ENCODE data around the gene DISP3.

The DISP3 gene

DNA sequence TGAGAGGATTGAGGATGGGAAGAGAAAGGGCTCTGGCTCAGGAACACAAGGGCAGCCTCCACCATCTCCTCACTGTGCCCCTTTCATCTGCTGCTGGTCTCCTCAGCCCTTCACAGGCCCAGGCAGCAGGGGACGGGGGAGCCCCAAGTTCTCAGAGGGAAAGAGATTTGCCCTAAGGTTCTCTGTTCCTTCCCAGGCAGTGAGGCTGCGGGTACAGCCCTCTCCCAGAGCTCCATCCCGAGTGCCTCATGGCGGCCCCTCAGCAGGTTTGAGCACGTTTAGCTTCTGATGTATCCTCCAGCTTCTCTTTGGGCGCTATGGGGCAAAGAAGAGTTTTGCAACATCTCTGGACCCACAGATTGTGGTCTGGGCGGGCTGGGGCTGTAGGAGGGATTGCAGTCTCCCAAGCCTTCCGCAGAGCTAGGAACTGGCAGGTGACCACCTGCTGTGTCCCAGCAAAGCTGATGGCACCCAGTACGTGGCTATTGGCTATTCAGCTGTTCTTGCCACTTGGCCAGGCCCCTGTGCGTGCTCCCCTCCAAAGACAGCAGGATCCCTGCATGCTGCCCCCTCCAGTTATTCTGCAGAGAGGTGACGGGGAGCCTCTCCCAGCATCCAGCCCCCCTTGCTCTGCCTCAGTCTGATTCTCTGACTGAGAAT, 10.1 kb downstream of the DISP3 start:
- DNase-seq = no peak

DNA sequence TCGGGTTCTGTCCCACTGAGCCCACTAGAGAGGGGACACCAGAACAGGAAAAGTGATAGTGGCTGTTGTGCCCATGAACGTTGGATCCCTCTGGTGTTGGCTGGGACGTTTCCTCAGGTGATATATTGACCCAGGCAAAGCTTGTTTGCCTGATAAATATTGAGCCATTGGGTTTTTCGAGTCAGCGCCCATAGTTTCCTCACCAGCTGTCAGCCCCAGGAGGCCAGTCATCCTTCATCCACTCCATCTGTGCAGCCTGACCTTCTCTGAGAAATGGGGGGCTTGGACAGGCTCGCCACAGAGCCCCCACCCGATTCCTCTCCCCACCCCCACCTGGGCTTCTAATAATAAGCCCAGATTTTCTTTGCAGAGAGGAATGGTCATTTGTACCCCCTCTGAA, 13.3 kb downstream of the DISP3 start:
- no peak for DNase-seq

DNA sequence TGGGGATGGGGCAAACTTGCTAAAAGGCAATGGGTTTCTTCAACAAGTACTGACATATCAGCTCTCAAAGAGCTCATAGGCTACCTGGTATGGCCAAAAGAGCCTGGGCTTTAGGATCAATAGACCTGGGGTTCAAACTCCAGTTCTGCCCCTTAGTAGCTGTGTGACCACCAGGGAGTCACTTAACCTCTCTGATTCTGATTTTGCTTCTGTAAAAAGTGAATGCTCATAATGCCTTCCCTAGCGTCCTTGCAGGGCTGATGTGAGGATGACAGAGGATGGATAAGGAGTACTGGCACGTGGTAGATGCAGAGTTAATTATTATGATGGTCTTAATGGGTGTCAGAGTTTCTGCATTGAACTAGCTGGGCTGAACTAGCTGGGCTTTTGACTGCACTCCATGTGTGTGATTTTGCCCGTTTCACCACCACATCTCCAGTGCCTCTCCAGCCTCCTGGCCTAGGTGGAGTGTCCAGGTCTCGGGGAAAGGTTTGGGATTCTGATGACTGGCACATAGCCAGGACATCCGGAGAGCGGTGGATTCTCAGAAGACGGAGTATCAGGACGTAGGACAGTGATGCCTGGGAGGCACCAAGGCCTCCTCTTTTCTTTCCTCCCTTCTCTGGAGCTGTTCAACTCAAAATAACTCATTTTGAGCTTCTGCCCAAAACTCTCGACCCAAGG, 15.2 kb downstream of the DISP3 start:
- DNase-seq = no peak

DNA sequence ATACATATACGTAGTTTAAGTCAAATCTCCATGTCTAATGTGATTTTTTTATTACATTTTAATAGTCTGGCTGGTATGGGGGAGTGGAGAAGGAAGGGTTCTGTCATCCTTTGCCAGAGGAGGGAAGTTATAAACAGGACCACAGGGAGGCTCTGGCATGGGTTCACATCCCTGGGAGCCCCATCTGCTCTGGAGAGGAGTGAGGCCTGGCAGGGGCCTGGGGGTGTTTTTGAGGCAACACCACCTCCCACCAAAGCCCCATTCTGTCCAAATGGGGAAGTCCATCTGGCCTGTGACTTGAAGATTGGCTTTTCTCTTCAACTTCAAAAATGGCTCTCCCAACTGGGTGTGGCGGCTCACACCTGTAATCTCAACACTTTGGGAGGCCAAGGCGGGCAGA, 15.8 kb downstream of the DISP3 start:
- DNase-seq = no peak

DNA sequence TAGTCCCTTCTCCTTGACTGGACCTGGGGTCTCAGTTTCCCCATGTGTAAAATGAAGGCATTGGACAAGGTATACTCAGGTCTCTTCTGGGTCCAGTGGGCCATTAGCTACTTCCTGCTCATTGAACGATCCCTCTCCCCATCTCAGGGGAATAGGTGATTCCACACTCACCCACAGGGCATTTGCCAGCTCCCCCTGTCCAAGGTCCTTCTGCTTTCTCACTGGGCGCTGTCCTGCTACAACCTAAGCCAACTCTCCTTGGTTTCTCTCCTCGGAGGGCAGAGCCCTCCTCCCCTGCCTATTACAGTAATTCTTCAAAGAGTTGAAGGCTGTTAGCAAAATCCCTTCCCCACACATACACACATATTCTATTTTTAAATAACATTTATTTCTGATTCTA, 16.6 kb downstream of the DISP3 start:
- DNase-seq = no peak

DNA sequence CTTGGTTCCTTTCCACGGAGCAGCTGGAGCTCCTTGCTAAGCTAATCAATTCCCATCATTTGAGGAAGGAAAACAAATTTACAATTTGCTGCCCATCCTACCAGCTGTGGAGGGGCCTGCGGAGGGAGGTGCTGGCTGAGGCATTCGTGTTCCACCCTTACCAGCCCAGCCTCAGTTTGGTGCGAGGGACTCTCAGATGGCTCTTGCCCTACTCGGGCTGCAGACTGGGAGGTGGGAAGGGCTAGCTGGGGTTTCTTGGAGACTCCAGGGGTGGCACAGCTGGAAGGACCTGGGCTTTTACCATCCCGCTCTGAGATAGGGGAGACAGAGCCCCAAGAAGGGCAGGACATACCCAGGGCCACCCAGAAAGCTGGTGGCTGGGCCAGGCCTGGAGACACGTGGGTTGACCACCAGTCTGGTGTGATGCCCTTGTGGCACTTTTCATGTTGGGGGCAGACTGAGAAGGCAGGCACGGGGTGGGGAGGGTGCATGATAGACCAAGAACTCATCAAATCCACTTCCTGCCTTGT, 17.7 kb downstream of the DISP3 start:
- no peak for DNase-seq

DNA sequence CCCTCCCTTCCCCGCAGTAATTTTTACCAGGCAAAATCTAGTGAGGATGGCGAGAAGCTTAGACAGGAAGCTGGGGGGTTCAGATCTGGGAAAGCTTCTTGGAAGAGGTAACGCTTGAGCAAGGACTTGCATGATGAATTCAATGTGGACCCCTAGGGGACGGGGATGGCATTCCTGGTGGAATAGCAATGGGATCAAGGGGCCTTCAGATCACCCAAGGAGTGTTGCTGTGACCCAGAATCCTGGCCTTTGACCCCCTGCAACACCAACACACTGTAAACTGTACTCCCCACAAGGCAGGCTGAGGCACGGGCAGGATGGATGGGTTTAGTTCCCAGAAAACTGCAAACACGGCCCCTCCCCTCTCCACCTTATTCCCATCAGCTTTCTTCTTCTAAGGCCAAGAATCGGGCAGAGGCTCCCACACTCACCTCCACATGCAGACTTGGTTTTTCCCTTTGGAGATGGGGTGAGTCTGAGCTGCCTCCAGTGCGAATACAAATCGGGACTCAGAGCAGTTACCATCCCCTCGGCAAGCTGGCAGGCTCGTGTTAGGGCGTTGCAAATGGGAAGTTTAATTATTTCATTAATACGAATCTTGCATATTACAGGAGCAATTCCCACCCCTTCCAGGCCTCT, 20.1 kb downstream of the DISP3 start:
- no peak for DNase-seq

DNA sequence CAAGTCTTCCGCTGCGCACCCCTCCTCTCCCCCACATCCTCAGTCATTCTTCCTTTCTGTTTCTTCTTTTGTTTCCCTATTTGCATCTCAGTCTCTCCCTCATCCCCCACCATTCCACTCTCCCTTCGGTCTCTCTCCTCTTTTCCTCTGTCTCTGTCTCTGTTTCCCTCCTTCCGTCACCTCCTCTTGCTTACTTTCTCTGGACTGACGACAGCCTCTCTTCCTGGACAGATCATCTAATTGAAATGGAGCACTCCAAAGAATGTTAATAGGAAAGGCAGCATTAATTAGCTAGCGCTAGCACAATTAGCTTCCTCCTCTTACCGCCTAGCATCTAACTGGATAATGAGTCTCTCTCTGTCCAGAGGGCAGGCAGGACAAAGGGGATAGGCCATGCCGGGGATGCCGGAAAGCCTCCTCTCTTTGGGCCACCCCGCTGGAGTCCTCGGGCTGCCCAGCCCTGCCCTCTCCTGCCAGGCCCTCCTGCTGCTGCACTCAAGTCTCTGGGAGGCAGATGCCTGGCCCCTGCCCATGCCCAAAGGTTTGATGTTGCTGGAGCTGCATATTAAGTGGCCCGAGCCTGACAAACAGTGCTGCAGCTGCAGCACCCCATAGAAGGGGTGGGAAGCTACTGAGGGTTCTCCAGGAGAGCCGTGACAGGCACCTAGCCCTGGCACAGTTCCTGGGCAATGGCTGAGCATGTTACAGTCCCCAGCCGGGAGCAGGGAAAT, 20.8 kb downstream of the DISP3 start:
- no peak for DNase-seq

DNA sequence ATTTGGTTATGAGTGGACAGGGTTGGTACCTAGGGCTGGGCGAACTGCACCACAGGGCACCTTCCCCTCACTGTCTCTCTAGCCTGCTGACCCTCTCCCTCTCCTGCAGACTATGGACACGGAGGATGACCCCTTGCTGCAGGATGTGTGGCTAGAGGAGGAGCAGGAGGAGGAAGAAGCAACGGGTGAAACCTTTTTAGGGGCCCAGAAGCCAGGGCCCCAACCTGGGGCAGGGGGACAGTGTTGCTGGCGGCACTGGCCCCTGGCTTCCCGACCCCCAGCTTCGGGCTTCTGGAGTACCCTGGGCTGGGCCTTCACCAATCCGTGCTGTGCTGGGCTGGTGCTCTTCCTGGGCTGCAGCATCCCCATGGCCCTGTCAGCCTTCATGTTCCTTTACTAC, 21.9 kb downstream of the DISP3 start:
- DNase-seq = no peak

DNA sequence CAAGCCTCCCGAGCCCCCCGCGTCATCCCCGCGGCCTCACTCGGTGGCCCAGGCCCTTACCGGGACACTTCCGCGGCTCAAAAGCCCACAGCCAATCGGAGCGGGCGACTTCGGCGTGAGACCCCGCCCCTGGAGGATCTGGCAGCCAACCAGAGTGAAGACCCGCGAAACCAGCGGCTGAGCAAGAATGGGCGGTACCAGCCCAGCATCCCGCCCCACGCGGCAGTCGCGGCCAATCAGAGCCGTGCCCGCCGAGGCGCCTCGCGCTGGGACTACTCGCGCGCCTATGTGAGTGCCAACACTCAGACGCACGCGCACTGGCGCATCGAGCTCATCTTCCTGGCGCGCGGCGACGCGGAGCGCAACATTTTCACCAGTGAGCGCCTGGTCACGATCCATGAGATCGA, 22.5 kb downstream of the DISP3 start:
- no peak for DNase-seq

DNA sequence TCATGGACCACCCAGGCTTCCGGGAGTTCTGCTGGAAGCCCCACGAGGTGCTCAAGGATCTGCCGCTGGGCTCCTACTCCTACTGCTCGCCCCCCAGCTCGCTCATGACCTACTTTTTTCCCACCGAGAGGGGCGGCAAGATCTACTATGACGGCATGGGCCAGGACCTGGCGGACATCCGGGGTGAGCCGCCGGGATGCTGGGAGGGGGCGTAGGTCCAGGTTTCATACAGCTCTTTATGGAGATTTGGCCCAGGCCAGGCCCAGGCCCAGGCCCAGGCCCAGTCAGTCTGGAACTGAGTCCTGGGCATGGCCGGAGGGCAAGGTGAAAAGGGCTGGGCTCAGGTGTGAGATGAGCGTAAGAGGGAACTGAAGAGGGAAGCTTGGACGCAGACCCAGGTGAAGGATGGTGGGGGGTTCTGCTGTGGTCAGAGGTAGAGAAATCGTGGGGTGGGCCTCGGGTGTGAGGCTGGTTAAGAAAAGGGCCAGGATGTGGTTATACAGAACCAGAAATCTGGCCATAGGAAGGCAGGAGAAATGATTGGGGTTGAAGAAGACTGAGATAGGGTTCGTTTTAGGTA, 23.0 kb downstream of the DISP3 start:
- DNase-seq = no peak

DNA sequence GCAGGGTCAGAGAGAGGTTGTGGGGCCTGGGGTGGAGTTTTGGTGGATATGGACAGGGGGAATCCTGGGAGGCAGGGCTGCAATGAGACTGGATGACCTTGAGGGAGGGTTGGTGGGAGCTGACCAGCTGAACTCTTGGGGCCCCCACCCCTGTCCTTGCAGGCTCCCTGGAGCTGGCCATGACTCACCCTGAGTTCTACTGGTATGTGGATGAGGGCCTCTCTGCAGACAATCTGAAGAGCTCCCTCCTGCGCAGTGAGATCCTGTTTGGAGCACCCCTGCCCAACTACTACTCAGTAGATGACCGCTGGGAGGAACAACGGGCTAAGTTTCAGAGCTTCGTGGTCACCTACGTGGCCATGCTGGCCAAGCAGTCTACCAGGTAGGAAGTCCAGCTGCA, 23.6 kb downstream of the DISP3 start:
- DNase-seq = no peak

DNA sequence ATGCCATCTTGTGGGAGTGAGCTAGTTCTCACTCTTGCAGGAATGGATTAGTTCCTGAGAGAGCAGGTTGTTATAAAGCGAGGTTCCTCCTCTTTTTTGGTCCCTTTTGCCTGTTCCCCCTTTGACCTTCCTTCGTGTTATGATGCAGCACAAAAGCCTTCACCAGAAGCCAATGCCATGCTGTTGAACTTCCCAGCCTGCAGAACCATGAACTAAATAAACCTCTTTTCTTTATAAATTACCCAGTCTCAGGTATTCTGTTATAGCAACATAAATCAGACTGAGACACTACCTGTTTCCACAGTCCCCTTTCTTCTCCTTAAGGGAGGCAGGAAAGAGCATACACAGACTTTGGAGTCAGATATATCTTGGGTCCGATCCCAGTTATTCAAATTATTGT, 25.6 kb downstream of the DISP3 start:
- DNase-seq = no peak

DNA sequence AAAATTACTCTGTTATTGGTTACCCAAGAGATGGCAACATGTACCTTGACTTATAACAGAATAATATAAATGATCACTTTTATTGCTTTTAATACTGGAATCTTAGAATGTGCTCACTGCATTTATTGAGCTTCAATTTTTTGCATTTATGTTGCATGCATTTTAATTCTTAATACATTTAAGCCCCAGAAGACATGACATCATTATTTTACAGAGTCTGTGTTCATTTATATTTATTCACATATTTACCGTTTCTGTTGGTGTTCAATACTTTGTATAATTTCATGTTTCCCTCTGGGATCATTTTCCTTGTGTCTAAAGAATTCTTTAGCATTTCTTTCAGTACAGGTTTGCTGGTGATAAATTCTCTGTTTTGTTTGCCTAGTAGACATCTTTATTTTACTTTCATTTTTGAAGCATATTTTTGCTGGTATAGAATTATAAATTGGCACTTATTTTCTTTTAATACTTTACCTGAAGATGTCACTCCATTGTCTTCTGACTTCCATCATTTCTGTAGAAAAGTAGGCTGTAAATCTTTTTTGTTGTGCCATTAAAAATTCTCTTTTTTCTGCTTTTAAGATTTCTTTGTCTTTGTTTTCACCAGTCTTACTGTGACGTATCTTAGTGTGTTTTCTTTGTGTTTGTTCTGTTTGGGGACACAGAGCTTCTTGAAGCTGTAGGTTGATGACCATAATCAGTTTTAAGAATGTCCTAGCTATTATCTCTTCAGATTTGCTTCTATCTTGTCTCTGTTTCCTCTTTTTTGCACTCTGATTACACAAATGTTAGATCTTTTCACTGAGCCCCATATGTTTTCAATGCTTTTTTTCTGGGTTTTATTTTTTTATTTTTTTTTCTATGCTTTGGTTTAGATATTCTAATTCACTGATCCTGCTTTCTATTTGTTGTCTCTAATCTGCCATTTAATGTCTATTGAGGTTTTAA, 26.9 kb downstream of the DISP3 start:
- DNase-seq = no peak

DNA sequence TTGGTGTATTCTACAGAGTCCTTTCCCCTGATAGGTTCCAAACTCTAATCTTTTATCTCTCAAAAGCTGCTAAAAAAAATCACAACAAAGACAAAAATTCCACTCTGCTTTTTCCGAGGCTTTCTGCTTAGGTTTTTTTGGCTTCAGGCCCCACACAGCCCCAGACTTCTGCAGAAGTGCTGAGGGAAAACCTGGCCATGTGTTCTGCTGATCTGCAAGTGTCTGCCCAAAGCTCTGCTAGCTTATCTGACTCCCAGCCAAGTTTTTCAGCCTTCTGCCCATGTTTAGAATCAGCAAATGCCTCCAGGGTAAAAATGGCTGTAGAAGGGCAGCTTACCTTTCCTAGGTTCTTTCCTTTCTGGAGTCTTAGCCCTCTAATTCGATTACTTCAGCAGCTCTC, 28.4 kb downstream of the DISP3 start:
- DNase-seq = no peak

DNA sequence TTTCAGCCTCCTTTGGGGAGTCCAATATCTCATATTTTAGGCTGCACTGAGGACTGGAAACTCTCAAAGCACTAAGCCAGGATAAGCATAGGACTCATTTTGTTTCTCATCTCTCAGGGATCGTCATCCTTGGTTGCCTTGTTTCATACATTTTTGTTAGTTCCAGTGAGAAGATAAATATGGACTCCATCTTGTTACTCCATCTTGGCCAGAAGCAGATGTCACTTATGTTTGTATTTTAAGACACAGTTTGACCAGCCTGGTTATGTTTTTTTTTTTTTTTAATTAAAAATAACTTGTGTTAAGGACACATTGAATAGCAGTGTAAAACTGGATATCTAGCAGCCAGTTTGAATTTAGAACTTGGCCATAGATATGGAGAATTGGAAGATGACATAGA, 34.7 kb downstream of the DISP3 start:
- no peak for DNase-seq

DNA sequence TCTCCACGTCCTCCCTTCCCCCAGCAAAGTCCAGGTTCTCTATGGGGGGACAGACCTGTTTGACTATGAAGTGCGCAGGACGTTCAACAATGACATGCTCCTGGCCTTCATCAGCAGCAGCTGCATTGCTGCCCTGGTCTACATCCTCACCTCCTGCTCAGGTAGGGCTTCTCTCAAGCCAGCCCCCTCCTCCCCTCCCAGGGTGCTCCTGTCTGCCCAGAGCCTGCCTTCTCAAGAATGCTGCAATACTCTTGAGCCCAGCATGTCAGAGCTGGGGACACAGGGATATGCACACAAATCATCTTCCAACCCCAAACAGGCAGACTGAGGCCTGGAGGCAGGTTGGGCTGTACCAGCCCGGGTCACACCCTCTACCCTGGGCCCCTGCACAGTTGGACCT, 35.4 kb downstream of the DISP3 start:
- no peak for DNase-seq

DNA sequence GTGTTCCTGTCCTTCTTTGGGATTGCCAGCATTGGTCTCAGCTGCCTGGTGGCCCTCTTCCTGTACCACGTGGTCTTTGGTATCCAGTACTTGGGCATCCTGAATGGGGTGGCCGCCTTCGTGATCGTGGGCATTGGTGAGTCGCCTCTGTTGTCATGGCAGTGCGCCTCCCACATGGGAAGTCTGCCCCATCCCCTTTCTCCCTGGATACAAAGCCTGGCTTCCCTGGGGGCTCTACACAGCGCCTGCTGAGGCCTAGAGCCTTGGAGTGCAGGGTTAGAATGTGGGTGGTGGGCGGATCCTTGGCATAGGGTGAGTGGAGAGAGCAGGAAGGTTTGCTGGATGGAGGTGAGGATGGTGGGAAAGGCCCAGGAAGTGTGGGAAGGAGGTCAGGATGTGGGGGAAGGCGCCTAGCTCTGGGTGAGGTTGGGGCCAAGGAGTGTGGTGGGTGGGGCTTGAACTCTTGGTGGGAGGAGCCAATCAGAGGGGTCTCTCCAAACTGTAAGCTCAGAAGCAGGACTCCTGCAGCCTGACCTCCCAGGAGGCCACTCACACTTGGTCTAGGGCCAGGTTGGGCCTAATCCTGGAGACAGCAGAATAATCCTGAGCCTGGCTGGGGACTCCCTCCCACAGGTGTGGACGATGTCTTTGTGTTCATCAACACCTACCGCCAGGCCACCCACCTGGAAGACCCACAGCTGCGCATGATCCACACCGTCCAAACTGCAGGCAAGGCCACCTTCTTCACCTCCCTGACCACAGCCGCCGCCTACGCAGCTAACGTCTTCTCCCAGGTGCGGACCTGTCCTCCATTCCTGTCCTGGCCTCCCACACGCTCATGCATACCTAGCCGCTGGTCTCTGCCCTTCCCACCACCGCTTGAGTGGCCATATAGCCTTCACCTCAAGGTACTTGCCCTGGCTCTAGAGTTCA, 36.7 kb downstream of the DISP3 start:
- no peak for DNase-seq

DNA sequence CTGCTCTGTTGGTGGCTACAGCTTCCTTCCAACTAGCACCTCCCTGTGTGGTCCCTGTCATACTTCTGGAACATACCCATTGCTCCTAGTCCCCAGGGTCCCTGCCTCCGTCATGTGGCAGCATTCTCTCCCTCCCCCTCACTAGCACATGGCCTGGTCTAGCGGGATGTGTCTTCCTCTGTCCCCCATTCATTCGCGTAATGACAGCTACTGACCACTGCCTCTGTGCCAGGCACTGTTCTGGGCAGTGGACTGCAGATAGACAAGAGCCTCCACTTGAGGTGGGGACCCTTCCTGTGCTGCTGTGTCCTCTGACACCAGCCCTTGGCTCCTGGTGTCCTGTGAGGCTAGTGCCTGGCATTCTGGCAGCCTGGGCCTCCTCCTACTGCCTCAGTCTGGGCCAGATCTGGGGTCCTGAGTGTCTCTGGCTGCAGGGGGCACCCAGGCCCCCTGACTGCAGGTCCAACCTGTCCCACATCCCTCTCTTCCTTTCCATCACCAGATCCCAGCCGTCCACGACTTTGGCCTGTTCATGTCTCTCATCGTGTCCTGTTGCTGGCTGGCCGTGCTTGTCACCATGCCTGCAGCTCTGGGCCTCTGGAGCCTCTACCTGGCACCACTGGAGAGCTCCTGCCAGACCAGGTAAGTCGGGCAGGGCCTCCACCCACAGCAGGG, 38.1 kb downstream of the DISP3 start:
- DNase-seq = no peak

DNA sequence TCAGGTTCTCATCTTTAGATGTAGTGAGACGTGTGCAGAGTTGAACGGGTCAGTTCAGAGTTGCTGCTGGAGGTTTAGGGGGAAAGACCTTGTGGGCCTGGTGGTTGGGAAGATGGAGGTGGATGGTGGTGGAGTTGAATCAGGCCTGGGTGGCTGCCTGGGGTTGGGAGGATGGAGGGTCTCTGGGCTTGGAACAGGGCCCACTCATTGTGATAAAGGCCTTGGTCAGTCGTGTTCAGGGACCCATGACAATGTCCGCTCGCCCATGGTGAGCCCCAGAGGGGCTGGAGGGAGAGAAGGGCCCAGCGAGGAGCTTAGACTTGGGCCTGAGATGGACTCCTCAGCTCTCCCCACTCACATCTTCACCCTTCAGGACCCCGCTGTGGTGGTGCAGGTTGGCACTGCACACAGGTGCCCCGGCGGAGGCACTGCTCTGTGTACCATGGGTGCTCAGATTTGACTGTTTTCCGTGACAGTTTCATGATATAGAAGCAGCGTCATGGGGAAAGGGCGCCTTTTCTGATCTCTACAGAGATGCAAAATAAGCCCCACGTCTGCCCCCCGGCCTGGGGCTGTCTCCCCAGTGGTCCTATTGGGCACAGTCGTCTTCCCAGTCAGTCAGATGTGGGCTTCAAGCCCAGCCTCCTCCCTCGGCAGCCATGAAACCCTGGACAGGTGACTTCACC, 39.2 kb downstream of the DISP3 start:
- DNase-seq = no peak
